Hematopoietic multipotent progenitor cell treated with erythropoietin and hydrocortisone succinate and interleukin-3 and kit ligand, for 6 days (in vitro differentiated cells): ENCODE measurements around the gene FIGNL2.

Experiments used
- DNase-seq: peaks from one replicate; pipeline ENCODE4 v3.0.0-alpha.2; 2015

Gene FIGNL2

GRCh38 chr12:51874000-51874399 is 25.5 kb upstream of the FIGNL2 start:
- no peak for DNase-seq

- no peak for DNase-seq
Observed at GRCh38 chr12:51873251-51873994, 24.9 kb upstream of the FIGNL2 start.

- no peak for DNase-seq
Observed at GRCh38 chr12:51872689-51872981, 24.1 kb upstream of the FIGNL2 start.

- no peak for DNase-seq
Observed at GRCh38 chr12:51871918-51872688, 23.6 kb upstream of the FIGNL2 start.

GRCh38 chr12:51871126-51871525 is 22.6 kb upstream of the FIGNL2 start:
- peak; percentile 66 for DNase-seq

- DNase-seq = peak; percentile 36
Observed at GRCh38 chr12:51870504-51870903, 22.0 kb upstream of the FIGNL2 start.

GRCh38 chr12:51869931-51870330 is 21.4 kb upstream of the FIGNL2 start:
- DNase-seq = no peak

- no peak for DNase-seq
Observed at GRCh38 chr12:51869496-51869865, 21.0 kb upstream of the FIGNL2 start.

- no peak for DNase-seq
Observed at GRCh38 chr12:51868821-51869495, 20.4 kb upstream of the FIGNL2 start.

GRCh38 chr12:51867796-51868428 is 19.4 kb upstream of the FIGNL2 start:
- DNase-seq = no peak

GRCh38 chr12:51867371-51867770 is 18.9 kb upstream of the FIGNL2 start:
- no peak for DNase-seq

GRCh38 chr12:51866762-51867161 is 18.2 kb upstream of the FIGNL2 start:
- DNase-seq = no peak

- no peak for DNase-seq
Observed at GRCh38 chr12:51866324-51866723, 17.8 kb upstream of the FIGNL2 start.

- DNase-seq = no peak
Observed at GRCh38 chr12:51865757-51866270, 17.3 kb upstream of the FIGNL2 start.

- no peak for DNase-seq
Observed at GRCh38 chr12:51864833-51865670, 16.5 kb upstream of the FIGNL2 start.

GRCh38 chr12:51863933-51864832 is 15.7 kb upstream of the FIGNL2 start:
- no peak for DNase-seq

GRCh38 chr12:51863363-51863932 is 14.9 kb upstream of the FIGNL2 start:
- no peak for DNase-seq

- DNase-seq = no peak
Observed at GRCh38 chr12:51862947-51863346, 14.4 kb upstream of the FIGNL2 start.

- no peak for DNase-seq
Observed at GRCh38 chr12:51860986-51861385, 12.5 kb upstream of the FIGNL2 start.

- DNase-seq = no peak
Observed at GRCh38 chr12:51855586-51856428, 7.3 kb upstream of the FIGNL2 start.
